Rectal smooth muscle tissue (tissue), 1 donor: ENCODE data around the gene PRKAR2A.
"Not testable (repeated sequence)": the region's sequence is repeated elsewhere in the genome, so short reads cannot be mapped to it uniquely, and the experiment has no call there.

Experiments used
- H3K27ac ChIP-seq: one replicate; pipeline ENCODE4 v1.7.0; 2013; ENCODE audit warnings: low read depth, low read length, inconsistent platforms
- H3K27me3 ChIP-seq: one replicate; pipeline ENCODE4 v1.7.0; 2013; ENCODE audit warnings: low read length; ENCODE audit not compliant: control insufficient read depth, insufficient read depth
- H3K36me3 ChIP-seq: one replicate; pipeline ENCODE4 v1.7.0; 2013; ENCODE audit warnings: low read length; ENCODE audit not compliant: control insufficient read depth, insufficient read depth
- H3K4me1 ChIP-seq: one replicate; pipeline ENCODE4 v1.7.0; 2013; ENCODE audit warnings: low read length; ENCODE audit not compliant: control insufficient read depth, insufficient read depth
- H3K4me3 ChIP-seq: one replicate; pipeline ENCODE4 v1.7.0; 2013; ENCODE audit warnings: low read length
- H3K9ac ChIP-seq: one replicate; pipeline ENCODE4 v1.7.0; 2013; ENCODE audit warnings: low read length

The PRKAR2A gene

DNA sequence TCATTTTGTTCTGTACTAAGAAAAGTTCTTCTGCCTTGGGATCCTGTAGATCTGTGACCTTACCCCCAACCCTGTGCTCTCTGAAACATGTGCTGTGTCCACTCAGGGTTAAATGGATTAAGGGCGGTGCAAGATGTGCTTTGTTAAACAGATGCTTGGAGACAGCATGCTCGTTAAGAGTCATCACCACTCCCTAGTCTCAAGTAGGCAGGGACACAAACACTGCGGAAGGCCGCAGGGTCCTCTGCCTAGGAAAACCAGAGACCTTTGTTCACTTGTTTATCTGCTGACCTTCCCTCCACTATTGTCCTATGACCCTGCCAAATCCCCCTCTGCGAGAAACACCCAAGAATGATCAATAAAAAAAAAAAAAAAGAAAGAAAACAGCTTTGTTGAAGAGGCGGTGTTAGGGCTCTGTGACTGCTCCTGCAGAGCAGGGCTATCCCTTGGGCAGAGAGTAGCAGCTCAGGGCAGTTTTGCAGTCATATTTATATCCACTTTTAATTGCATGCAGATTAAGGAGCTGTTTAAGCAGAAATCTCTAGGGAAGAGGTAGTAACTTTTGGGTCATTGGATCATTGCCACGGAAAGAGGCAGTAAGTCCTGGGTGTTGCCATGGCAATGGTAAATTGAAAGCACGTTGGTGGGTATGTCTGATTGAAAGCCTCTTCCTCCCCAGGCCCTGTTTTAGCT lies 112.5 kb downstream of the PRKAR2A start:
- not testable (repeated sequence) for H3K27ac ChIP-seq, H3K9ac ChIP-seq, H3K36me3 ChIP-seq, H3K4me1 ChIP-seq, H3K4me3 ChIP-seq, H3K27me3 ChIP-seq

DNA sequence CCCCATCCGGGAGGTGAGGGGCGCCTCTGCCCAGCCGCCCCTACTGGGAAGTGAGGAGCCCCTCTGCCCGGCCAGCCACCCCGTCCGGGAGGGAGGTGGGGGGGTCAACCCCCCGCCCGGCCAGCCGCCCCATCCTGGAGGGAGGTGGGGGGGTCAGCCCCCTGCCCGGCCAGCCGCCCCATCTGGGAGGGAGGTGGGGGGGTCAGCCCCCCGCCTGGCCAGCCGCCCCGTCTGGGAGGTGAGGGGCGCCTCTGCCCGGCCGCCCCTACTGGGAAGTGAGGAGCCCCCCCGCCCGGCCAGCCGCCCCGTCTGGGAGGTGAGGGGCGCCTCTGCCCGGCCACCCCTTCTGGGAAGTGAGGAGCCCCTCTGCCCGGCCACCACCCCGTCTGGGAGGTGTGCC lies 113.1 kb downstream of the PRKAR2A start:
- H3K9ac ChIP-seq, H3K4me3 ChIP-seq, H3K27ac ChIP-seq, H3K27me3 ChIP-seq, H3K36me3 ChIP-seq, H3K4me1 ChIP-seq: not testable (repeated sequence)

DNA sequence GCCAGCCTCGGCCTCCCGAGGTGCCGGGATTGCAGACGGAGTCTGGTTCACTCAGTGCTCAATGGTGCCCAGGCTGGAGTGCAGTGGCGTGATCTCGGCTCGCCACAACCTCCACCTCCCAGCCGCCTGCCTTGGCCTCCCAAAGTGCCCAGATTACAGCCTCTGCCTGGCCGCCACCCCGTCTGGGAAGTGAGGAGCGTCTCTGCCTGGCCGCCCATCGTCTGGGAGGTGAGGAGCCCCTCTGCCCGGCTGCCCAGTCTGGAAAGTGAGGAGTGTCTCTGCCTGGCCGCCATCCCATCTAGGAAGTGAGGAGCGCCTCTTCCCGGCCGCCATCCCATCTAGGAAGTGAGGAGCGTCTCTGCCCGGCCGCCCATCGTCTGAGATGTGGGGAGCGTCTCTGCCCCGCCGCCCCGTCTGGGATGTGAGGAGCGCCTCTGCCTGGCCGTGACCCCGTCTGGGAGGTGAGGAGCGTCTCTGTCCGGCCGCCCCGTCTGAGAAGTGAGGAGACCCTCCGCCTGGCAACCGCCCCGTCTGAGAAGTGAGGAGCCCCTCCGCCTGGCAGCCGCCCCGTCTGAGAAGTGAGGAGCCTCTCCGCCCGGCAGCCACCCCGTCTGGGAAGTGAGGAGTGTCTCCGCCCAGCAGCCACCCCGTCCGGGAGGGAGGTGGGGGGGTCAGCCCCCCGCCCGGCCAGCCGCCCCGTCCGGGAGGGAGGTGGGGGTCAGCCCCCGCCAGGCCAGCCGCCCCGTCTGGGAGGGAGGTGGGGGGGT lies 113.7 kb downstream of the PRKAR2A start:
- H3K9ac ChIP-seq, H3K27ac ChIP-seq, H3K4me1 ChIP-seq, H3K4me3 ChIP-seq, H3K36me3 ChIP-seq, H3K27me3 ChIP-seq: not testable (repeated sequence)

DNA sequence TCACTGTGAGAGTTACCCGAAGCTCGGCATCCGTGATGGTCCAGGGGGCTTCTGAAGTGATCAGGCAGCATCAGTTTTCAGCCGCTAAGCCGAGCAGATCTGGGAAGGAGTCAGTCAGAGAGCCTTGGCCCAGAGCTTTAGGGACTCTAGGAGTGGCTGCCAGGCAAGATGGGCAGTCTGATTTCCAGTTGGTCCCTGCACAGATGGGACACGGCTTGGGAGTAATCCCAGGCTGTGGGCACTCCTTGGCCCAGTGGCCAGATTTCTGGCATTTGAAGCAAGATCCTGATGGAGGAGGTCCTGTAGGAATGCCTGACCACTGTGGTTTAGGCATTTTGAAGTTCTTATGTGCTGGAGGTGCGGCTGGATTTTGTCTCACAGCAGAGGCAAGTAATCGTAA lies 120.2 kb downstream of the PRKAR2A start:
- no peaks in the 10 kb centered on the region for H3K27me3 ChIP-seq
- H3K36me3 ChIP-seq = no peaks in the 10 kb centered on the region
- H3K4me3 ChIP-seq = no peak overlapping the region
- no peaks in the 10 kb centered on the region for H3K4me1 ChIP-seq
- no peak overlapping the region for H3K9ac ChIP-seq
- H3K27ac ChIP-seq = no peak overlapping the region

DNA sequence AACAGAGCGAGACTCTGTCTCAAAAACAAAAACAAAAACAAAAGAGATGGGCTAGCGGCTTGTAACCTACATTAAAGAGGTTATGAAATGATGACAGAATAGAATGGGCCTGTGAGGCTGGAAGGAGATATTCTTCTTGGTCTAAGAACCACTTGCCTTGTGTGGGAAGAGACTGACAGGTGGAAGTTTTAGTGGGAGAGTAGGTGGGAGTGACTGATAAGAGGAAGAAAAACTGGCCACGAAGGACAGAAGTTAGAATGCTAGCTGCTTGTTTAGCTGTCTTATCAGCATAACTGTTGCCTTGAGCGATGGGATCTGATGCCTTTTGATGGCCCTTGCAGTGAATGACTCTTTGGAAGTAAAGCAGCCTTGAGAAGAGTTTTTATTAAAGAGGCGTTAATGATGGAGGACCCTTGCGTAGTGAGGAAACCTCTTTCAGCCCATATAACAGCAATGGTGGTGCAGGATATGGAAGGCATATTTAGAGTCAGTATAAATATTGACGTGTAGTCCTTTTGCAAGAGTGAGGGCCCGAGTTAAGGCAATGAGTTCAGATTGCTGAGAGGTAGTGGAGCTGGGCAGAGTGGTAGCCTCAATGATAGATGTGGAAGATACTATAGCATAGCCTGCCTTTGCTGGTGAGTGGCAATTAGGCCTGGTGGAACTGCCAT lies 122.4 kb downstream of the PRKAR2A start:
- not testable (repeated sequence) for H3K4me3 ChIP-seq, H3K36me3 ChIP-seq, H3K27ac ChIP-seq, H3K9ac ChIP-seq, H3K4me1 ChIP-seq, H3K27me3 ChIP-seq

DNA sequence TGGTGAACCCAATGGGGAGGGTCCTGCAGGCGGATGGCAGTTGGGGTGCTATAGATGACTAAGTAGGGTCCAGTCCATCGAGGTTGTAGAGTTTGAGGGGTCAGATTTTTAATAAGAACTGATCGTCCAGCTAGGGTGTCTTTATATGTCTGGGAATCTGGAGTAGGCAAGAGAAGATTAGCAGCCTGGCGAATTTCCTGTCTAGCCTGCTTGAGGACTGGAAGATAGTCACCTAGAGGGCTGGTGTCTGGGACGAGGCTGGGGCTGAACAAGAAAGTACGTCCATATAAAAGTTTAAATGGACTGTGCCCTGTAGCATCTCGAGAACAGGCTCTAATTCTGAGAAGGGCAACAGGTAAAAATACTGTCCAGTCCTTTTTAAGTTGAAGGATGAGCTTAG lies 123.9 kb downstream of the PRKAR2A start:
- Histone ChIP-seq H3K27me3 (no peaks in the 10 kb centered on the region), H3K4me1 (no peaks in the 10 kb centered on the region), H3K27ac (no peak overlapping the region), H3K9ac (no peak overlapping the region), H3K4me3 (no peak overlapping the region), H3K36me3 (no peaks in the 10 kb centered on the region)

DNA sequence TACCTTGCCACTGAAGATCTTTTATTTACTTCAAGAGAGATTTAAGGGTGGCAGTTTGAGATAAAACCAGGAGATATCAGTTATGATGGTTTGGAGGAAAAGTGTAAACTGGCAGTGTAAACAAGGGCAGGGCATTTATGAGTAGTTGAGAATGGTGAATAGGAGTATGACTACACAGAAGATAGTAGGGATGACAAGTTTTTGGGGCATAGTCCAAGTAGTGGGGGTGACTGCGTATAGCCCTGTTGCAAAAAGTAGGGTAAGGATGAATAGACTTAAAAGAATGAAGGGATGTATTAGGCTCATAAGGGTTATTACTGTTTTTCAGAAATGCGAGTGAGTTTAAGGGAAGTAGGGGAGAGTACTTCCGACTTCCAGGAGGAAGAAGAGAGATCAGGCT lies 124.4 kb downstream of the PRKAR2A start:
- H3K36me3 ChIP-seq, H3K27ac ChIP-seq, H3K9ac ChIP-seq, H3K27me3 ChIP-seq, H3K4me1 ChIP-seq, H3K4me3 ChIP-seq: not testable (repeated sequence)

DNA sequence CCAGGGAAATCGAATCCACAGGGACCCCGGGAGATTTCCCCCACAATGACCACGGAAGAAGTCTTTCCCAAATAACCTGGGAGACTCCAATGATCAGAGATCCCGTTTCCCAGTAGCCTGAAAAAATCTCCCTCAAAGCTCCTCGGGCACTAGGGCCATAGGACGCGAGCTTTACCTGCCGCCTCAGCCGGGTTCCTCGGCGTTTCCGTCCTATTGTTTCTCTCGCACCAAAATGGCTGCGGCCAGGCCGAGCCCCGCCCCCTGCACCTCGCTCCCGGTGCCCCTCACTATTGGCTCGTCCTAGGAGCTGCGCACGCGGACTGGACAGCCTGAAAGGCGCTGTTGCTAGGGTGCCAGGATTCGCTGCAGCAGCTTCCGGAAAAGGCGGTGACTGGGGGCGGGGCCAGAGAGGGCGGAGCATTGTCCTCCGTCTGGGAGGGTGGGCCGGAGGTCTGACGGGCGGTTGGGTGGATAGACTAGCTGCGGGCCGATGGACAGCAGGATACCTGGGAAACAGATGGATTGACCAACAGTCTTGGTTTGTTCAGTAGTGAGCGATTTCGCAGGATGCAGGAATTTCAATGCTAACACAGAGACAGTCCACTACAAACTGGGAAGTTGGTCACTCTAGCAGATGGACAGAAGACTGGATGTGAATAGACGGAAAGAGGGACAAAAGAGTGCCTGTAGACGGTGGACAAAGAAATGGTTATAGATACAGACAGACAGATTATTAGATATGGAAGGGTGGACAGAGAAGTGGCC lies 130.5 kb downstream of the PRKAR2A start, which contains the start of gene IP6K2:
IP6K2 (minus strand) TSS at position 240 of the 765 bp plus-strand sequence. CDS start 21,930 bp downstream, outside the sequence.
- Histone ChIP-seq H3K9ac (peak within 1 kb of the TSS; percentile 99), H3K27ac (peak within 1 kb of the TSS; percentile 76), H3K4me3 (peak within 1 kb of the TSS; percentile 70), H3K4me1 (peaks cover 13% of the 10 kb centered on the region), H3K27me3 (no peaks in the 10 kb centered on the region), H3K36me3 (no peaks in the 10 kb centered on the region)

DNA sequence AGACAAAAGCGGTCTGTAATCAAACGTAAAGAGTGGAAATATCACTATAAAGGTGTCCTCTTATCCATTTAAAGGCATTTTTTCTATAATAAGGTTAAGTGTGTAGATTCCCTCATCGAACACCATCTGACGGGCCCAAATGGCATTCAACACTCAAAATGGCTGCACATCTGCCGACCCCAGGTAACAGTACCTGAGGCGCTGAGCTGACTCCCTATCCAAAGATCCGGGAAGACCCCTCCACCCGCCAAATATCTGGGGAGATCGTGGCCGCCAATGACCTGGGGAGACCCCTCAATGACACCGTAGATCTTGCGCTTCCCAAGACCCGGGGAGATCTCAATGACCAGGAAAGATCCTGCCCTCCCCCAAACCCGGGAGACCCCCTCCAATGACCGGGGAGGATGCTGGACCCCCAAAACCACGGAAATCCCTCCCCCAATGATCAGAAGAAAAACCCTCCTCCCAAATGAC lies 131.1 kb downstream of the PRKAR2A start:
- Histone ChIP-seq H3K4me3 (peak overlapping the region; percentile 70), H3K4me1 (peaks cover 13% of the 10 kb centered on the region), H3K27me3 (no peaks in the 10 kb centered on the region), H3K36me3 (no peaks in the 10 kb centered on the region), H3K9ac (peak overlapping the region; percentile 99), H3K27ac (peak overlapping the region; percentile 76)

DNA sequence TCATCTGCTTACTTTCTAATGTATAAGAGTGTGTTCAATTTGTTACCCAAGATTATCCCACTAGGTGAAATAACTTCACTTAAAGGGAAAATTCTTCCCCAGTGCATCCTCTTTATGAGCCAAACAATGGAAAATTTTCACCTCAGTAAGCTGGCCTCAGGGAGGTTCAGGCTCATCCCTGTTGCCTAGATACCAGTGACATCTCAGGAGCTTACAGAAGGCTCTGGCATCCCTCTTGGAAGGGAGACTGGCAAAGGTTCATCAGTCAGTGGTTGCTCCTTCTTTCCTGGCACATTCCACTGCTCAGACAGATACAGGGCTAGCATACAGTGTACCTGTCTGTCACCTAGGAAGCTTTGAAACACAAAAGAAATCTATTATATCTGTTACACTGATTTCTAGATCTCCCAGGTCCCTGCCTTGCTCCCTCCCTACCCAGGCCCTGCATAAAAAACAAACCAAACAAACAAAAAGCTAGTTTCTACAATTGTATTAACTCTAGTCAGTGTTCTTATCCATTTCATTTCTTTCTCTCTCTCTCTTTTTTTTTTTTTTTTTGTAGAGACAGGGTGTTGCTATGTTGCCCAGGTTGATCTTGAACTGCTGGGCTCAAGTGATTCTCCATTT lies 132.4 kb downstream of the PRKAR2A start:
- Histone ChIP-seq H3K36me3 (no peaks in the 10 kb centered on the region), H3K9ac (no peak overlapping the region), H3K27ac (no peak overlapping the region)

DNA sequence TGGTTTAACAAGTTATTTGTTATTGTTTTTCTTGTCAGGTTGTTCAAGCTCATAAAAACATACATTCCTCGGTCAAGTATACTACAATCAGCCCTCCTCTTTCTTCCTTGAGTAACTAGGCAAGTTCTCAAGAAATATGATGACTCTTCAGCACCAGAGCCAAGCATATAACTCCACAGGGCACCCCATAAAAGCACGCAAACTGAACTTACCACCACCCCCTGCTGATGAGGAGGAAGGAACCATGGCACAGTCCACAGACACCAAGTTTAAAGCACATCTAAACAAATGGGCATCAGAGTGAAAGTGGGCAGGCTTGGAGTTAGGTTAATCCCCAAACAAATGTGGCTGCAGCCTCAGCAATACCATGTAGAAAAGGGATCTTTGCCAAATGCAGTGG lies 135.9 kb downstream of the PRKAR2A start:
- no peak overlapping the region for H3K9ac ChIP-seq
- H3K36me3 ChIP-seq = peaks cover 10% of the 10 kb centered on the region
- H3K27ac ChIP-seq = no peak overlapping the region
- H3K27me3 ChIP-seq = no peaks in the 10 kb centered on the region
- H3K4me3 ChIP-seq = no peak overlapping the region
- H3K4me1 ChIP-seq = peaks cover 13% of the 10 kb centered on the region

More for the DNA sequence above, 132.4 kb downstream of the PRKAR2A start:
- Histone ChIP-seq H3K27me3 (no peaks in the 10 kb centered on the region), H3K4me3 (peak overlapping the region; percentile 29), H3K4me1 (peaks cover 13% of the 10 kb centered on the region)
